Transverse colon (tissue), 3 donors: Measurements from ENCODE around the gene RFXAP.

Experiments
- CTCF ChIP-seq, 5 experiments: fragments of 200-600 bp in 3 of 5; fragments of 450-650 bp in 2 of 5; sonication (generic) in 3 of 5; IDR thresholded peaks; 1 replicate in 2 of 5; 2 replicates in 3 of 5; pipeline ENCODE4 v1.5.1; 2016 to 2017; ENCODE audit warnings: antibody characterized with exemption in 5 of 5, inconsistent platforms in 3 of 5, mild to moderate bottlenecking in 2 of 5, moderate library complexity in 1 of 5
- POLR2A ChIP-seq: fragments of 450-650 bp; IDR thresholded peaks from one replicate; pipeline ENCODE4 v1.6.1; 2016; ENCODE audit warnings: antibody characterized with exemption, mild to moderate bottlenecking, moderate library complexity

GRCh38 chr13:36772853-36773252 lies 46.2 kb upstream of the RFXAP start:
- TF ChIP-seq POLR2A (no peak), CTCF (IDR thresholded peaks at IDR 0.05) (no peak)
